Measurements from ENCODE around the gene TAF4.

DNA sequence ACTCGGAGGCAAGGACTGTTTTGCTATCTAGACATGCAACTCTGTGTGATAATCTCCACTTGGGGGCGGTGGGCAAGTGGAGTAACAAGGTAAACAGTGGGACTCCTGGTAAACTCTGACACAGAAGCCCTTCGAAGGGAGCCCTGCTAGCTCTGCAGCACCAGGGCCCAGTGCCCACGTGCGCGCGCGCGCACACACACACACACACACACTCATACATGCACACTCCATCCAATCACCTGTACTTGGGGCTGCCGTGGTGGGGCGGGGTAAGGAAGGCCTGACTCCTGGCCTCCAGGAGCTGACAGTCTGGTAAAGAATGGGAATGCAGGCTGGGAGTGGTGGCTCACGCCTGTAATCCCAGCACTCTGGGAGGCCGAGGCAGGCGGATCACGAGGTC lies 36.4 kb downstream of the TAF4 start:
- no peak for TF ChIP-seq CTCF (IDR thresholded peaks at IDR 0.05)
- TF ChIP-seq POLR2A (IDR thresholded peaks at IDR 0.05), result no peak

Measured in thyroid gland (tissue), 4 donors.